B cell (primary cell): ENCODE data around the gene CPSF4L. TPM values are rescaled to one million over a fixed set of nuclear protein-coding genes. Genes with fewer than 3 reads are reported as not detected.

Source experiments
- ATAC-seq: fragments of 200-7000 bp; cut with Tn5 transposase; one replicate; pipeline ENCODE4 v1.10.0; 2021; ENCODE audit warnings: low read depth, mild to moderate bottlenecking, moderate number of reproducible peaks, moderate library complexity
- CTCF ChIA-PET: fragments of 350-600 bp; sonication (Branson Sonifier 250); formaldehyde crosslinking; loops from one replicate; lab custom pipeline; 2021; ENCODE audit warnings: antibody characterized with exemption, inconsistent platforms; lab: Charles Lee
- POLR2A ChIA-PET: fragments of 350-600 bp; sonication (Branson Sonifier 250); formaldehyde crosslinking; loops from one replicate; lab custom pipeline; 2021; ENCODE audit warnings: antibody characterized with exemption; lab: Charles Lee
- DNase-seq: peaks from one replicate; pipeline ENCODE4 v3.0.0; 2013
- H2AFZ ChIP-seq: 2 replicates; pipeline ENCODE4 v1.6.1; 2012; ENCODE audit warnings: mild to moderate bottlenecking, low read depth, low read length; ENCODE audit not compliant: insufficient read depth, poor library complexity, severe bottlenecking
- H3K27ac ChIP-seq, 2 donors: 1 replicate in 1 of 2; 2 replicates in 1 of 2; pipeline ENCODE4 v1.5.1; 2012 to 2013; ENCODE audit warnings: low read length in 2 of 2, mild to moderate bottlenecking in 2 of 2, moderate library complexity in 1 of 2
- H3K27me3 ChIP-seq, 4 experiments: fragments of 200-600 bp in 1 of 4; sonication (generic) in 1 of 4; replicated peaks in 1 of 4; 1 replicate in 2 of 4; 2 replicates in 2 of 4; pipeline versions ENCODE4 v1.6.1 to v1.7.0; 2013 to 2016; ENCODE audit warnings: low read length in 3 of 4, mild to moderate bottlenecking in 2 of 4, mixed read lengths in 1 of 4, moderate library complexity in 1 of 4; ENCODE audit not compliant: insufficient read depth in 4 of 4, control insufficient read depth in 3 of 4; ENCODE audit errors: control extremely low read depth in 1 of 4
- H3K36me3 ChIP-seq, 2 experiments: replicated peaks in 1 of 2; 1 replicate in 1 of 2; 2 replicates in 1 of 2; pipeline versions ENCODE4 v1.6.1 to v1.7.1; 2013; ENCODE audit warnings: low read length in 1 of 2; ENCODE audit not compliant: insufficient read depth in 2 of 2, control insufficient read depth in 1 of 2; ENCODE audit errors: control extremely low read depth in 1 of 2, extremely low read depth in 1 of 2
- H3K4me1 ChIP-seq, 2 donors: fragments of 200-600 bp in 1 of 2; sonication (generic) in 1 of 2; 1 replicate in 1 of 2; 2 replicates in 1 of 2; pipeline versions ENCODE4 v1.5.1 to v1.6.1; 2013 to 2017; ENCODE audit warnings: low read length in 2 of 2; ENCODE audit not compliant: control insufficient read depth in 2 of 2, insufficient read depth in 2 of 2
- H3K4me2 ChIP-seq: replicated peaks from 2 replicates; pipeline ENCODE3; 2012; ENCODE audit warnings: mild to moderate bottlenecking, low read depth, low read length; ENCODE audit not compliant: poor library complexity, severe bottlenecking
- H3K4me3 ChIP-seq, 5 experiments: fragments of 200-600 bp in 1 of 5; sonication (generic) in 1 of 5; 1 replicate in 3 of 5; 2 replicates in 2 of 5; pipeline versions ENCODE4 v1.5.1 to v1.7.0; 2011 to 2016; ENCODE audit warnings: low read length in 4 of 5, mild to moderate bottlenecking in 4 of 5, low read depth in 2 of 5, control low read depth in 1 of 5, moderate library complexity in 1 of 5; ENCODE audit not compliant: insufficient read depth in 1 of 5; ENCODE audit errors: control extremely low read depth in 1 of 5, extremely low read depth in 1 of 5
- H3K79me2 ChIP-seq: fragments of 200-600 bp; sonication (generic); one replicate; pipeline ENCODE4 v1.6.0; 2016; ENCODE audit warnings: low read length; ENCODE audit not compliant: control insufficient read depth, insufficient read depth
- H3K9ac ChIP-seq: fragments of 200-600 bp; sonication (generic); 2 replicates; pipeline ENCODE4 v1.6.1; 2017; ENCODE audit warnings: mild to moderate bottlenecking, low read length, moderate library complexity
- H3K9me3 ChIP-seq, 3 donors: one replicate each; pipeline versions ENCODE4 v1.6.1 to v1.7.1; 2013; ENCODE audit warnings: low read length in 2 of 3; ENCODE audit not compliant: control insufficient read depth in 2 of 3, insufficient read depth in 1 of 3; ENCODE audit errors: control extremely low read depth in 1 of 3
- H4K20me1 ChIP-seq: 2 replicates; pipeline ENCODE4 v1.6.0; 2012; ENCODE audit warnings: mild to moderate bottlenecking, low read length; ENCODE audit not compliant: insufficient read depth, control insufficient read depth, poor library complexity, severe bottlenecking
- H3K27ac Mint-ChIP-seq: one replicate; pipeline ENCODE4 v1.8.0; 2021; ENCODE audit warnings: mixed read lengths
- H3K27me3 Mint-ChIP-seq: one replicate; pipeline ENCODE4 v1.8.0; 2021; ENCODE audit warnings: mixed read lengths
- H3K4me1 Mint-ChIP-seq: one replicate; pipeline ENCODE4 v1.8.0; 2021; ENCODE audit warnings: mixed read lengths
- H3K4me3 Mint-ChIP-seq: one replicate; pipeline ENCODE4 v1.8.0; 2021; ENCODE audit warnings: mixed read lengths
- H3K9me3 Mint-ChIP-seq: one replicate; pipeline ENCODE4 v1.8.0; 2022; ENCODE audit warnings: mixed read lengths; ENCODE audit not compliant: insufficient read depth
- EZH2 ChIP-seq: IDR thresholded peaks from 2 replicates; pipeline ENCODE4 v1.6.1; 2012; ENCODE audit warnings: borderline replicate concordance, low read depth, mild to moderate bottlenecking, moderate library complexity, low read length; ENCODE audit not compliant: insufficient read depth, poor library complexity, severe bottlenecking
- WGBS: methylation state at CpG from one replicate; pipeline ENCODE4 v1.1.5; 2013; ENCODE audit warnings: missing lambda C conversion rate; ENCODE audit not compliant: insufficient coverage; 5-methylcytosine and 5-hydroxymethylcytosine counted together
- intact Hi-C: fragments of 100-400 bp; cut with micrococcal nuclease; formaldehyde crosslinking; loops from one replicate; pipeline ENCODE4 v1.10.0; 2022
- polyA plus RNA-seq: library from polyadenylated mRNA; depleted of rRNA; stranded (reverse); fragments of >200 nt; gene quantifications from 2 replicates; pipeline ENCODE4 v1.2.3, GENCODE V29; 2012
- total RNA-seq, 2 donors: library from RNA; stranded (reverse); fragments of 120-200 nt in 1 of 2; gene quantifications; 1 replicate in 1 of 2; 2 replicates in 1 of 2; pipeline versions ENCODE4 v1.2.3 to v1.2.4, GENCODE V29; 2013 to 2022
- TF ChIP-seq, protein P1 (sequence below): fragments of 200-600 bp; IDR thresholded peaks from one replicate; pipeline ENCODE4 v1.8.0; 2022; ENCODE audit warnings: antibody characterized with exemption, mild to moderate bottlenecking

CPSF4L gene
- total and polyA plus RNA-seq, 2 donors (not counting 1 experiment from before 2014, with no cell fraction given), result not detected

DNA sequence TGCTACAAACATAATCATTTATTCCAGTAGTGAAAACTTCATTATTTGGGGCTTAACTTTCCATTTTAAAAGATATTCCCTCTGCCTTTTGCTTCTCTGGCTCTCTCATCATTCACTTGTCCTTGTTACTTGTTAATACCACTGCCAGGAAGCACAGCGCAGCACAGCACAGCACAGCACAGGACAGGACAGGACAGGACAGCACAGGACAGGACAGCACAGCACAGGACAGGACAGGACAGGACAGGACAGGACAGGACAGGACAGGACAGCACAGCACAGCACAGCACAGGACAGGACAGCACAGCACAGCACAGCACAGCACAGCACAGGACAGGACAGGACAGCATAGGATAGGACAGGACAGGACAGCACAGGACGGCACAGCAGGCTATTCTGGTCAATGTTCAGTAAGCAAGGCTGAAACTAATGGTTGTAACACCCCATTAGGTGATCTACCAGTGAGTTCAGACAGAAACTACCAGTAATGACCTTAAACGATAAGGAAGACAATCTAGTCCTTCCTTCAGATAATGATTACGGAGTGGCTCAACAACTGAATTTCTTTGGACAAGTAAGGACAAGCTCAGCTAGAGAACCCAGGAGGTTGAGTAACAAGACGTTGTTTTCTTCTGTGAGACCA lies 36.9 kb downstream of the CPSF4L start:
- no peak overlapping the region for H3K27ac Mint-ChIP-seq
- H3K4me3 ChIP-seq, result no peak overlapping the region
- no peaks in the 10 kb centered on the region for H3K9me3 Mint-ChIP-seq
- no peak overlapping the region for H3K4me2 ChIP-seq
- POLR2A ChIA-PET, result no interaction called here
- no peak overlapping the region for H3K4me3 Mint-ChIP-seq
- H3K27me3 Mint-ChIP-seq, result no peaks in the 10 kb centered on the region
- H2AFZ ChIP-seq, result no peak overlapping the region
- peaks cover 6 to 9% of the 10 kb centered on the region in 2 experiments for H3K36me3 ChIP-seq
- H3K4me1 Mint-ChIP-seq, result peaks cover 33% of the 10 kb centered on the region
- peaks cover 69% of the 10 kb centered on the region for H3K79me2 ChIP-seq
- CTCF ChIA-PET, result no interaction called here
- peaks cover 0 to 15% of the 10 kb centered on the region in 2 donors for H3K4me1 ChIP-seq
- no peak overlapping the region for H3K27ac ChIP-seq
- ATAC-seq (no peak), DNase-seq (no peak)
- TF ChIP-seq EZH2, result no peak
- TF ChIP-seq, protein P1, sequence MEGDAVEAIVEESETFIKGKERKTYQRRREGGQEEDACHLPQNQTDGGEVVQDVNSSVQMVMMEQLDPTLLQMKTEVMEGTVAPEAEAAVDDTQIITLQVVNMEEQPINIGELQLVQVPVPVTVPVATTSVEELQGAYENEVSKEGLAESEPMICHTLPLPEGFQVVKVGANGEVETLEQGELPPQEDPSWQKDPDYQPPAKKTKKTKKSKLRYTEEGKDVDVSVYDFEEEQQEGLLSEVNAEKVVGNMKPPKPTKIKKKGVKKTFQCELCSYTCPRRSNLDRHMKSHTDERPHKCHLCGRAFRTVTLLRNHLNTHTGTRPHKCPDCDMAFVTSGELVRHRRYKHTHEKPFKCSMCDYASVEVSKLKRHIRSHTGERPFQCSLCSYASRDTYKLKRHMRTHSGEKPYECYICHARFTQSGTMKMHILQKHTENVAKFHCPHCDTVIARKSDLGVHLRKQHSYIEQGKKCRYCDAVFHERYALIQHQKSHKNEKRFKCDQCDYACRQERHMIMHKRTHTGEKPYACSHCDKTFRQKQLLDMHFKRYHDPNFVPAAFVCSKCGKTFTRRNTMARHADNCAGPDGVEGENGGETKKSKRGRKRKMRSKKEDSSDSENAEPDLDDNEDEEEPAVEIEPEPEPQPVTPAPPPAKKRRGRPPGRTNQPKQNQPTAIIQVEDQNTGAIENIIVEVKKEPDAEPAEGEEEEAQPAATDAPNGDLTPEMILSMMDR, result no peak
- intact Hi-C loops, result no loop called here
- no peak overlapping the region for H3K9ac ChIP-seq
- H3K9me3 ChIP-seq, result no peaks in the 10 kb centered on the region
- H3K27me3 ChIP-seq, result no peaks in the 10 kb centered on the region
- WGBS, result 98% methylated on average over 4 of the region's 5 CpGs
- H4K20me1 ChIP-seq, result peaks cover 5% of the 10 kb centered on the region

DNA sequence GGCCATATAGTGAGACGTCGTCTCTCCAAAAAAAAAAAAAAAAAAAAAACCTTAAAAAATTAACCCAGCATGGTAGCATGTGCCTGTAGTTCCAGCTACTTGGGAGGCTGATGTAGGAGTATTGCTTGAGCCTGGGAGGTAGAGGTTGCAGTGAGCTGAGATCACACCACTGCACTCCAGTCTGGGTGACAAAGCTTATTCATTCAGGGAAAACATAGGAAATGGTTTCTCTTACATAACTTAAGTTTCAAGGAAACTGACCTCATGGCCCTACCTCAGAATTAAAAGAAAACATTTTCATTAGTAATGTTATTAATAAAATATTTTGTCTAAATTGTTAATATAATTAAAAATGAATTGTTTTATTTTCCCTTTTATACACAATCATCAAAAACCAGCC lies 37.4 kb downstream of the CPSF4L start:
- intact Hi-C loops, result no loop called here
- TF ChIP-seq, protein P1, result no peak
- TF ChIP-seq EZH2, result no peak
- Histone ChIP-seq H3K4me1 (peaks cover 0 to 15% of the 10 kb centered on the region in 2 donors), H3K79me2 (peaks cover 70% of the 10 kb centered on the region), H4K20me1 (peaks cover 5% of the 10 kb centered on the region), H3K27ac (no peak overlapping the region), H2AFZ (no peak overlapping the region), H3K36me3 (peaks cover 6 to 9% of the 10 kb centered on the region in 2 experiments), H3K27me3 (no peaks in the 10 kb centered on the region), H3K9me3 (no peaks in the 10 kb centered on the region), H3K9ac (no peak overlapping the region), H3K4me3 (no peak overlapping the region), H3K4me2 (no peak overlapping the region)
- H3K4me1 Mint-ChIP-seq, result peaks cover 31% of the 10 kb centered on the region
- CTCF ChIA-PET, result no interaction called here
- DNase-seq, result no peak
- H3K27me3 Mint-ChIP-seq, result no peaks in the 10 kb centered on the region
- no peak for ATAC-seq
- H3K27ac Mint-ChIP-seq, result no peak overlapping the region
- no peak overlapping the region for H3K4me3 Mint-ChIP-seq
- WGBS, result no CpG with 5 or more reads among the region's 2 CpGs
- no peaks in the 10 kb centered on the region for H3K9me3 Mint-ChIP-seq
- POLR2A ChIA-PET, result no interaction called here
